HG02588 (cell line): ENCODE data around the gene PPP1R16B.

ENCODE experiments used
- ATAC-seq: cut with Tn5 transposase; IDR thresholded peaks from one replicate; pipeline ENCODE4 v1.9.1; 2021; ENCODE audit warnings: mild to moderate bottlenecking, moderate library complexity; ENCODE audit not compliant: unreplicated experiment

Gene PPP1R16B

GRCh38 chr20:38874460-38875174 is 69.1 kb downstream of the PPP1R16B start:
- ATAC-seq, result no peak

GRCh38 chr20:38875175-38875993 is 69.9 kb downstream of the PPP1R16B start:
- ATAC-seq, result peak; percentile 50

- no peak for ATAC-seq
These were observed 72.0 kb downstream of the PPP1R16B start for GRCh38 chr20:38877483-38877882.

- no peak for ATAC-seq
These were observed 73.4 kb downstream of the PPP1R16B start for GRCh38 chr20:38878866-38879265.

GRCh38 chr20:38880952-38881735 is 75.6 kb downstream of the PPP1R16B start:
- no peak for ATAC-seq

GRCh38 chr20:38881806-38882440 is 76.4 kb downstream of the PPP1R16B start:
- no peak for ATAC-seq

- no peak for ATAC-seq
These were observed 77.1 kb downstream of the PPP1R16B start for GRCh38 chr20:38882600-38882999.

- ATAC-seq, result no peak
These were observed 77.8 kb downstream of the PPP1R16B start for GRCh38 chr20:38883081-38883980.

GRCh38 chr20:38883981-38884733 is 78.7 kb downstream of the PPP1R16B start:
- no peak for ATAC-seq

GRCh38 chr20:38885357-38885756 is 79.9 kb downstream of the PPP1R16B start:
- ATAC-seq, result no peak

- ATAC-seq, result no peak
These were observed 82.7 kb downstream of the PPP1R16B start for GRCh38 chr20:38888059-38888831.

- ATAC-seq, result no peak
These were observed 83.6 kb downstream of the PPP1R16B start for GRCh38 chr20:38889050-38889449.

GRCh38 chr20:38889792-38890496 is 84.4 kb downstream of the PPP1R16B start:
- no peak for ATAC-seq

GRCh38 chr20:38890497-38890818 is 85.0 kb downstream of the PPP1R16B start:
- ATAC-seq, result no peak

- ATAC-seq, result peak; percentile 47
These were observed 86.8 kb downstream of the PPP1R16B start for GRCh38 chr20:38892091-38892981.

- ATAC-seq, result no peak
These were observed 87.6 kb downstream of the PPP1R16B start for GRCh38 chr20:38893056-38893564.
